CMK (cell line): ENCODE measurements around the gene ELMO1.

Source experiments
- DNase-seq: peaks from one replicate; pipeline ENCODE4 v3.0.0-alpha.2; 2010; ENCODE audit warnings: low read depth

Gene ELMO1

DNA sequence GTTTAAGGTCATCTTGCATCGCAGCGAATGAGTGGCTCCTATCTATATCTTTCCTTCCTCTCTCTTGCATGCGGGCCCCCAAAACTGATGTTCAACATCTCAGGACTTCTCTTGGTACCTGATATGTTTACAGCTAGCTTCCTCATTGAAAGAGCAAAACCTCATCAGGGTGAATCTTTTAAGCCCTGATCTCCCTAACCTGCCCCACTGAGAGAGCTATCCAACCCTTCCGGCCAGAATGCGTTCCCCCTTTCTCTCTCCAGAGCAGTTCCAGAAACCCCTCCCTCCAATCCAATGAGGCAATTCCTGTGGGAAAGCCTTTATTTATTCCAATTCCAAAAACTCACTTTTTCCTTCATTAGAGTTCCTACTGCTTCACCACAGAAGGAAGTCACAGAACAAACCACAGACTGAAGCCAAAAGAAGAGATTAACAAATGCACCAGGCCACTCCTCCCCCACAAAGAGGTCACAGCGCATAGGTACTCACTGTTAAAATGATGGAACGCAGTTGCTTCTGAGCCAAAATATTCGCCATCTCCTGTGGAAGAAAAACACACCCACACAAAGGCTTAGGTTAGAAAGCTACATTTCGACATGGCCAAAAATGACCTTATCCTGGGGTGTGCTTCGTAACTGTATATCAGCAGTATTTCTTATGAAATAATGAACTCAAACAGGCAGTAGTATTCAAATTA, 232.4 kb downstream of the ELMO1 start:
- no peak for DNase-seq

DNA sequence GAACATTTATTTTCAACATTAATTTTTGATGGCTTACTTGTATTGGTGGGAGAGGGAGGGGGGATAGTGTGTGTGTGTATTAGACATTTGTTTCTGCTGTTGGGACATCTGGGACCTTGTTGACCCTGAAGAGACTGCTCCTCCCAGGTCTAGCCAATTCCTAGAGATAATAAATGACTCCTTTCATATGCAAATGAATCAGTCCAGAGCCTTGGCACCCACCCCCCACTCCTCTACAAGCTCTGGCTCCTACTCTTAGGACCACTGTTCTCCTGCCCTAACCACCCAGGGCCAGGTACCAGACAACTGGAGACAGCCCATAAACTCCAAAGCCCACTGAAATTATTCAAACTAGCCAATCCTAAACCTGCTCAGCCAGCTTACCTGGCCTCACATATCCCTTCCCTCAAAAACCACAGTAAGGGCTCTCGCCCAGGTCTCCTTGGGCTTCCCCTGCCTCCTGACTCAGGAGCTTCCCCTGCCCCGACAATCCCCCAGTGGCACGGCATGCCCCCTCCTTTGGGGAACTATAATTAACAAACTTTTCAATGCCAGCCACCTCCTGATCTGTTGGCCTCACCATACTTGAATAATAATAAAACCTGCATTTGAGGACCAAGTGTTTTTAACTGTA, 233.3 kb downstream of the ELMO1 start:
- no peak for DNase-seq

- no peak for DNase-seq
Measured at GRCh38 chr7:37212556-37212955, 236.1 kb downstream of the ELMO1 start.

DNA sequence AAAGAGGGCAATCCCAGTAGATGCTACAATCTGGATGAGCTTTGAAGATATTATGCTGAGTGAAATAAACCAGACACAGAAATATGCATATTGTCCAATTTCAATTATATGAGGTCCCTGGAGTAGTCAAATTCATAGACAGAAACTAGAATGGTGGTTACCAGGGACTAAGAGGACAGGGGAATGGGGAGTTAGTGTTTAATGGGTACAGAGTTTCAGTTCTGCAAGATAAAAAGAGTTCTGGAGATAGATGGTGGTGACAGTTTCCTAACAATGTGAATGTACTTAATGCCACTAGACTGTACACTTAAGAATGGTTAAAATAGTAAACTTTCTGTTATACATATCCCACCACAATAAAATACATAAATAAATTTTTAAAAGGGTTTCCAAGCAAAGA, 236.6 kb downstream of the ELMO1 start:
- no peak for DNase-seq

- no peak for DNase-seq
Measured at GRCh38 chr7:37211097-37211880, 237.4 kb downstream of the ELMO1 start.

DNA sequence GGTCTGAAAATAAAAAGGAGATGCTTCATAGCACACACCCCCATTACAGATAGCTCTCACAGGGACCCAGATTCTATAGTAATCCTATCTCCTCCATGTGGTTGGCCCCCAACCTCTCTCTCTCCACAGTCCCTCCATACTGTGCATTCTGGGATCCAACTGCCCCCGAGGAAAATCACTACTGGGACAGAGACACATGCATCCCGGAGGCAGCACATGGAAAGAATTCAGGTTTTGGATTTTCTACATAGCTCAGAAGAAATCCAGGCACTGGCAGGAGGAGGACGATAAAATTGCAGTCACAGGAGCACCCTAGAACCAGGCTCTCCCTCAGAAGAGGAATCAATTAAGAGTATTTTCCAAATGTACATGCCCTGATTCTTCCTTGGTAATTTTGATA, 239.5 kb downstream of the ELMO1 start:
- no peak for DNase-seq

DNA sequence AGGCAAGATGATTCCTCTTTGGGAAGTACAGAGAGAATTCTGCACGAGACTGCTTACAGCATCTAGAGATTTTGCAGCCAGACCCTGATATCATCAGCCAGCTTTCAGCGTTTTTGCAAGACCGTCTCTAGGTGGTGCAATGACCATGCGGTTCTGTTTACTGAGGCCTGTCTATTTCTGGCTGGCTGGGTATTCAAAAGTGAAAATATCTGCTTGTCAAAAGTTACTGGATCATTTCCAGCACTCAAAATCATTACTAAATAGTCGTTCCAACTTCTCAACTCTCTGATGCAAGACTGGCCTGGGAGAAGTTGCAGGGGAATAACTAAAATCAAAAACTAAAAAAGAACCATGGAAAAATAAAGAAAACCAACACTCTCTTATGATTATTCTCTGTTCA, 240.1 kb downstream of the ELMO1 start:
- DNase-seq, result peak; percentile 34

DNA sequence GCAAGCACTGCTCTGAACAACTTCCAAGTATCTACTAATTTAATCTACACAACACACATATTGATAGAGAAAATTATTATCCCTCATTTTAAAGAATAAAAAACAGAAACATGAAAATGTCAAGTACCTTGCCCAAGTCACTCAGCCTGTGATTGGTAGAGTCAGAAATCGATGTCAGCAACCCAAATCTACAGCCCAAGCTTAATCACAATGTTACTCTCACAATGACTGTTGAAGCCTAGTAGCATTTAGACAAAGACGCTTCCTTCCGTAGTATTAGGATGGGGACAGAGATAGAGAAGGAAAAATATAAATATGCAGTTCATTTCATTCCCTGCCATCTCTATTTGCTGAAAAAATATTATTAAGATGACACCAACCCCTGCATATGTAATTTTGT, 242.5 kb downstream of the ELMO1 start:
- DNase-seq, result no peak

DNA sequence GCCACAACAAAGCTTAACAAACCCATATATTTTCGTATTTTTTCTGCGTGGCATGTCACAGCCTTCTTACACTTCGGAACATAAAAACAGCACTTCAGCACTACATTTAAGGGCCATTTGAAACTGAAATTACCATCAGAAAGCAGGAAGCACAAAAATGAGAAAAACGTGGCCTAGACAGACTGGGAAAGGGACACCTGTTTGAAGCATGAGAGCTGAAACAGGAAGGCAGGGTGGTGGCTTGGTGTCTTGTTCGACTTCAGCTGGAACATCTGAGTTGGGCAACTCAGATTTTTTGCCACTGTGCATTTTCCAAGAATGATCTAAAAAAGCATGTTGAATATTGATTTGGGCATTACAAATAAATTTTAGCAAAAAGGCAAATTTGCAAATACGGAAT, 243.2 kb downstream of the ELMO1 start:
- no peak for DNase-seq

GRCh38 chr7:37201876-37202198, 246.8 kb downstream of the ELMO1 start:
- DNase-seq, result no peak

DNA sequence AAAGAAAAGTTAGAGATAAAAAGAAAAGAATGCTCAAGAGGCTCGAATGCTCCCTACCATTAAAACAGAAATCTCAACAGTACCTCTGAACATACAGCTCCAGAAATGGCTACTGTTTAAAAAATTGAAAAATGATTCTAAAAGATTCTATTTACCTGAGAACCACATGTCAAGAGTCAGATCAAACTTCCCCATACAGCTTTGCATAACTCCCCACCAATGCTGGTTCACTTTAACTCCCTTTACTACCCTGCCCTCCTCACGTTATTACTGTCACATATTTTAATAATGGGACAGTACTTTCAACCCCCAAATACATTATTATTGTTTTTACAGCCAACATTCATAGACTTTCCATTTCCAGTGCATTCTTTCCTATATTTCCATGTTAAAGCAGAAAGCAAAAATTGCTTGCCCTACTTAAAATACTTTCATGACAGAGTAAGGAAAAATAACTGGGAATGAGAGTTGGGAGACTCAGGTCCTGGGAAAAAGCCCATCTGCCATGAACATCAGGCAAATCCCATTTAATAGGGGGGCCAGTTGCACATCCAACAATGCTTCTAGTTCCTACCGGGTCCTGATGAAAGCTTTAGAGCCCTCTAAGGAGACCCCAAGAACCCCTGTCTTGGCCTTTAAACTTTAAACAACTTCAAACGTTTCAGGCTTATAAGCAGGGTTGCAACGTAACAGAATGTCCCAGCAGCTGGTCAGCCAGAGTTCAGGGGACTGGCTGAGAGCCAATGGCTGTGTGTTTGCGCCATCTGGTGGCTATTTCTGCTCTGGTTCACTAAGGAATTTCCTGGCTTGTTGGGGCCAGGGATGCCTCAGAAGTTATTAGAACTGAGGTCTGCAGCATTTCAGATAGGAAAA, 247.4 kb downstream of the ELMO1 start:
- peak; percentile 33 for DNase-seq

DNA sequence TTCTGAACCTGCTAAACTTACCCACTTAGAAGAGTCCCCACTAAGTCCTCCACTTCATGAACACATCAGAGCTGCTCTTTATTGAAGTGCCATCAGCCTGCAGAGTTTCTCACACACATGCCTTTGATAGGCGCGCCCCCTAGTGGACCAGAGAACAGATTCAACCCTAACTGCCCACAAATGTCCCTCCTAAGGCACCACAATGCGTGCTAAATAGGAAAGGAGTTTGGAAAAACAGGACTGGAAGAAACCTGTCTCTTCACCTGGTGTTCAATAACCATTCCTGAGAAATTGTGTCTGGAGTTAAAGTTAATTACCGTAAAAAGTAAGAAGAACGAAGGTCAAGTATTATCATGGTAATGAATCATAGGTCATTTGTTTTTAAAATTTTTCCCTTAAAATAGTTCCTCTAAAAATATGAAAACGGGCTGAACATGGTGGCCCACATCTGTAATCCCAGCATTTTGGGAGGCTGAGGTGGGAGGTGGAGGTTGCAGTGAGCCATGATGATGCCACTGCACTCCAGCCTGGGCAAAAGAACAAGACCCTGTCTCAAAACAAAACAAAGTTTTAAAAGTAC, 249.7 kb downstream of the ELMO1 start:
- DNase-seq, result peak; percentile 49

DNA sequence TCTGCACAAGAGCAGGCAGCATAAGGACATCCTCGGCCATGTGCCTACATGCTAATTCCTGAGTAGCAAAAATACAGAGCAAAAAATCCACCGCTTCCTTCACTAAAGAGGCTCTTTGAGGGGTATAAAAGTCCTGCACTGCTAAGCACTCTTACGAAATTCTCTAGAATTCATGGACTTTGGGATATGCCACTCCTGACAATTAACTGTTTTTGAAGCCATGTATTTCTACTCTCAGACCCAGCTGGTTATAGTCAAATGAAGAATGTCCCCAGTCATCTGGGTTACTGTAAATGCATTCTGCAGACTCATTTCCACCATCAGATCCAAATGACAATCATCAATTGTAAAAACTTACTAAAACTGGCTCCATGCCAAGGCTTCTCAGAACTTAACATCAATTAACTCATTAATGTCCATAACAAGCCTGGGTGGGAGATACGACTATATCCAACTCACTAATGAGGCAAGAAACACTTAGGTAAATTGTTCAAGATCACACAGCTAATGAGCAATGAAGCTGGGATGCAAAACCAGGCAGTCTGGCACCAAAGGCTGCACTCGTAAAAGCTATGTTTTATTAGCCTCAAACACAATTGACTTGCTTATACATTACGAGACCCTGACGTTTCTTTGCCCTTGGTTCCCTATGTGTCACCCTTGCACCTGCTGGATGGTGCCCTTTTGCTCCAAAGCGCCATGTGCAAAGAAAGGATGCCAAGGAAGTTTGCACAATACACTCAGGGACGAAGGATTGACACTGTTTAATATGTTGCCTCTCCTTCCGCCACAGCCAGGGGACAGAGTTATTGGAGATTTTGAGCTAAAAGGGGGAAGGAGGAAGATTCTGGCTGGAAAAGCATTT, 250.4 kb downstream of the ELMO1 start:
- DNase-seq, result no peak

GRCh38 chr7:37197108-37197507, 251.6 kb downstream of the ELMO1 start:
- DNase-seq, result no peak

GRCh38 chr7:37196676-37197075, 252.0 kb downstream of the ELMO1 start:
- no peak for DNase-seq

DNA sequence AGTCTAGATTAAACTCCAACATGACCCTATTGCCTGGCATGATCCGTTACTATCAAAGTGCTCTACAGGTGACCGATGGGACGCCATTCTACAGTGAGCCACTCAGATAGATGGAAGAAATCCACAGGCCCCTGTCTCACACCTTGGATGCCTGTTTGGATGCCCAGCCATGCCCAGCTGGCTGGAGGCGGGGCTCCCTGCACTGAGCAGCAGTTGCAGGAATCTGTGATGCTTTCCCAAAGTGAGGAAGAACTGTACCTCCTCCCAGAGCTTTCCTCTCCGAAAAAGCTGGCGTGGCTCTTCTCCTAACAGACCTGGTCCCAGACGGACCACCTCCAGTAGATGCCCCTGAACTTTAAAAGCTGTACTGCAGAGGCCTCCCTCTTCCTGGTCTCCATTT, 253.3 kb downstream of the ELMO1 start:
- no peak for DNase-seq

DNA sequence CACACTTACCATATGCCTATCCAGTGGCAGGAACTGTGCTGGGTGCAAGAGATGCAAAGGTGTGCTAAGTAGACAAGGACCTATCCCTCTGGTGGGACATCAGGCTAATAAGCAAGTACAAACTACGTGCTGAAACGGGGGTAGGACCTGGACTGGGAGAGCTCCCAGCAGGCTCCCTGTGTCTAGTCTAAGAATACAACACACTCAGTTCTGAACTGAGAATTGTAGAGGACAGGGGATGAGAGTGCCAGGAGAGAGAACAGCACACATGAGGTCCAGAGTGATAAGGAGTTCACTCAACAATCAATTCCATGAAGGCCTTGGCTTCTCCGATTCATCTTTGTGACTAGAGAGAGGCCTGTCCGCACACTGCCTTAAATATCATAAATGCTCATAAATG, 253.7 kb downstream of the ELMO1 start:
- DNase-seq, result no peak

DNA sequence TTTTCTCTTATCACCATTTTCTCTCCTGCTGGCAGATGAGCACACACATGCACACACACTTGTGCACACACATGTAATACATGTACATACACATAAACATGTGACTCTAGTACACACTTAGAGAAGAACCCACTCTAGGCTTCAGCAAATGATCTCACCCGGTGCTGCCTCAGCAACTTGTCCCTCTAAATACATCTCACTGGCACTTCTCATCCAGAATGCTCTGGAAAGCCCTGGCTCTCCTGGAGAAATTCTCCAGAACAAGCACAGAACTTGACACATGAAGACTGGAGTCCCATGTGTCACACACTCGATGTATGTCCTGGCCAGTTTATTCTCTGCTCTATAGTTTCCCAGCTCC, 254.9 kb downstream of the ELMO1 start:
- DNase-seq, result no peak

DNA sequence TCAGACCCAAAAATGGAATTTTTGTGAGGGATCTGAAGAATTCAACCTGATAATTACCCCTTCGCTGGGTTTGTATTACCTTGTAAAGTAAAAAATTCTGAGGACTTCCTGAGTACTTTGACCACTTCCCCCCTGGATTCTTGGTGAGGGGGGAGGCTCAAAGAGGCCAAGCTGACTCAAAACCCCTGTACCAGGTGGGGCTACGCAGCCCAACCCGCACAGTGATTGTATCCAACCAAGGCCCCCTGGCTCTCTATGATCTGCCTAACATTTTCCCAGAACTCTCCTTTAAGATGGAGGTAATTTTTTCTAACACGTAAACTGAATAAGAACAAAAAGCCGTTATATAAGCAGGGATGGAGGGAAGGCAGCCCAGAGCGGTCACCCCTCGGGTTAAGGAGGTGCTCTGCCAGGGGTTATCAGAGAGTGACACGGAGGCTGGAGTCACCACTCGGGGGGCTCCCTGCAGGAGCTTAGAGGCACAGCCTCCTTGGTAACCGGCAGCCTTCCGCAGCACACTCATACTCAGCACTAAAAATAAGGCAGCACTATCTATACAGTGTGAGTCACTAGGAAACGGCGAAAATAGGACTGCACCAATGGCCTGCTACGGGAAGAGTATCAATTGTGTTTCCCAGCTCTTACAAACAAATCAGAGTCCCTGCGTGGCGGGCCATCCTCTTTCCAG, 255.4 kb downstream of the ELMO1 start:
- DNase-seq, result no peak

GRCh38 chr7:37191797-37192196, 256.9 kb downstream of the ELMO1 start:
- no peak for DNase-seq

DNA sequence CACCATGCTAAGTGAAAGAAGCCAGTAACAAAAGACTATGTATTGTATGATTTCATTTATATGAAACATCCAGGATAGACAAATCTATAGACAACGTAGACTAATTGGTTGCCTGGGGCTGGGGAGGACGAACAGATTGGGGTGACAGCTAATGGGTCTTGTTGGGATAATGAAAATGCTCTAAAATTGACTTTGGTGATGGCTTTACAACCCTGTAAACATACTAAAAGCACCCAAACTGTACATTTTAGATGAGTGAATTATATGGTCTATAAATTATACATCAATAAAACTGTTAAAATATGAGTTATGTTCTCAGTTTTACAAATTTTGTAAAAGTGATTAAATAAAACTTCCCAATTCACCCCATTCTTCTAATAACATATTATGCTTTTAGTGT, 261.5 kb downstream of the ELMO1 start:
- DNase-seq, result no peak
